Upper lobe of right lung (tissue), 1 donor: ENCODE measurements around the gene CXorf49B. TPM values are rescaled to one million over a fixed set of nuclear protein-coding genes. Genes with fewer than 3 reads are reported as not detected.

Experiments used
- ATAC-seq: fragments of 200-7000 bp; cut with Tn5 transposase; one replicate; pipeline ENCODE4 v1.9.1; 2020; ENCODE audit warnings: mild to moderate bottlenecking, moderate library complexity
- DNase-seq: peaks from one replicate; pipeline ENCODE4 v3.0.0-alpha.2; 2020
- H3K27ac ChIP-seq: fragments of 200-600 bp; one replicate; pipeline ENCODE4 v1.8.0; 2022
- H3K27me3 ChIP-seq: fragments of 200-600 bp; one replicate; pipeline ENCODE4 v1.8.0; 2022; ENCODE audit warnings: mild to moderate bottlenecking
- H3K36me3 ChIP-seq: fragments of 200-600 bp; one replicate; pipeline ENCODE4 v1.8.0; 2022
- H3K4me1 ChIP-seq: fragments of 200-600 bp; one replicate; pipeline ENCODE4 v1.8.0; 2022
- H3K4me3 ChIP-seq: fragments of 200-600 bp; one replicate; pipeline ENCODE4 v1.8.0; 2022; ENCODE audit warnings: mild to moderate bottlenecking
- H3K9me3 ChIP-seq: fragments of 200-600 bp; one replicate; pipeline ENCODE4 v1.8.0; 2022
- intact Hi-C: fragments of 100-400 bp; cut with DNase I; formaldehyde crosslinking; loops from one replicate; pipeline ENCODE4 v1.11.0; 2022
- total RNA-seq: library from RNA; stranded (reverse); fragmentation: NEBNext Ultra II Directional; extraction: Animal tissue kit (Norgen Biotek cat#: 25700); gene quantifications from one replicate; pipeline ENCODE4 v1.2.1, GENCODE V29; 2021
- TF ChIP-seq, protein P1 (sequence below): fragments of 200-600 bp; IDR thresholded peaks from one replicate; pipeline ENCODE4 v1.8.0; 2022; ENCODE audit warnings: antibody characterized with exemption
- donor health status: DM: no; HTN: yes; CAD: no; lungs with severe emphysema.

The CXorf49B gene
- total RNA-seq, 1 donor from 2014 or later: not detected

DNA sequence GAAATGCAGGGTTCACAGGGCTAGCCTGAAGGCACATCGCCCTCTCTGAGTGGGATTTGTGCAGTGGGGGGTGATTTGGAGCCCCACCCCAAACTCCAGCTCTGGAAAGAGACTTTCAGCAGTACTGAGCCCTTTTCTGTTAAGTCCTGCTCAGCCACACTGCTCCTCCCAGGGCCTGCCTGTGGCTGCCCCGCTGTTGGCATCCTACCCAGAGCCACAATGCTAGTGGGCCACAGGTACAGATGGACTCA, 52.7 kb downstream of the CXorf49B start:
- ATAC-seq (no peak), DNase-seq (no peak)
- TF ChIP-seq, protein P1, sequence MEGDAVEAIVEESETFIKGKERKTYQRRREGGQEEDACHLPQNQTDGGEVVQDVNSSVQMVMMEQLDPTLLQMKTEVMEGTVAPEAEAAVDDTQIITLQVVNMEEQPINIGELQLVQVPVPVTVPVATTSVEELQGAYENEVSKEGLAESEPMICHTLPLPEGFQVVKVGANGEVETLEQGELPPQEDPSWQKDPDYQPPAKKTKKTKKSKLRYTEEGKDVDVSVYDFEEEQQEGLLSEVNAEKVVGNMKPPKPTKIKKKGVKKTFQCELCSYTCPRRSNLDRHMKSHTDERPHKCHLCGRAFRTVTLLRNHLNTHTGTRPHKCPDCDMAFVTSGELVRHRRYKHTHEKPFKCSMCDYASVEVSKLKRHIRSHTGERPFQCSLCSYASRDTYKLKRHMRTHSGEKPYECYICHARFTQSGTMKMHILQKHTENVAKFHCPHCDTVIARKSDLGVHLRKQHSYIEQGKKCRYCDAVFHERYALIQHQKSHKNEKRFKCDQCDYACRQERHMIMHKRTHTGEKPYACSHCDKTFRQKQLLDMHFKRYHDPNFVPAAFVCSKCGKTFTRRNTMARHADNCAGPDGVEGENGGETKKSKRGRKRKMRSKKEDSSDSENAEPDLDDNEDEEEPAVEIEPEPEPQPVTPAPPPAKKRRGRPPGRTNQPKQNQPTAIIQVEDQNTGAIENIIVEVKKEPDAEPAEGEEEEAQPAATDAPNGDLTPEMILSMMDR: no peak
- Histone ChIP-seq H3K36me3 (no peaks in the 10 kb centered on the region), H3K9me3 (no peaks in the 10 kb centered on the region), H3K4me1 (no peaks in the 10 kb centered on the region), H3K4me3 (no peak overlapping the region), H3K27ac (no peak overlapping the region), H3K27me3 (no peaks in the 10 kb centered on the region)
- intact Hi-C loops: no loop called here

Other genes starting within 250 kb of the CXorf49B start
- 129 TPM for gene OGT, start 230.2 kb upstream of the CXorf49B start, total RNA-seq
- gene GCNA, start 184.9 kb upstream of the CXorf49B start, total RNA-seq: 3.4 TPM
- 1.6 TPM for gene CXCR3, start 144.8 kb upstream of the CXorf49B start, total RNA-seq
- gene CXorf49, start 45.1 kb upstream of the CXorf49B start, total RNA-seq: not detected
- gene NHSL2, start 147.5 kb downstream of the CXorf49B start, total RNA-seq: 17.3 TPM